Endometrial microvascular endothelial cells (primary cell): Measurements from ENCODE around the gene PRRX1. TPM values are rescaled to one million over a fixed set of nuclear protein-coding genes. Genes with fewer than 3 reads are reported as not detected.

Experiments
- in situ Hi-C: cut with HindIII; loops from 2 replicates; pipeline ENCODE4 v1.10.0; 2017; ENCODE audit warnings: low sequenced_read_pairs, low pct_unique_long_range_greater_than_20kb; ENCODE audit errors: inconsistent ontology term
- total RNA-seq: library from RNA; depleted of rRNA; stranded (reverse); fragments of >200 nt; gene quantifications from one replicate; pipeline ENCODE4 v1.2.3, GENCODE V29; 2015; ENCODE audit errors: inconsistent ontology term

The PRRX1 gene
- total RNA-seq, 1 donor from 2014 or later = not detected

- in situ Hi-C loops = no loop called here
Observed at GRCh38 chr1:170735366-170736263, 71.7 kb downstream of the PRRX1 start.

GRCh38 chr1:170739803-170740202 lies 75.9 kb downstream of the PRRX1 start:
- in situ Hi-C loops = no loop called here

GRCh38 chr1:170741678-170742077 lies 77.7 kb downstream of the PRRX1 start:
- in situ Hi-C loops = no loop called here

- in situ Hi-C loops = no loop called here
Observed at GRCh38 chr1:170742600-170742999, 78.7 kb downstream of the PRRX1 start.

- in situ Hi-C loops = no loop called here
Observed at GRCh38 chr1:170743083-170743482, 79.2 kb downstream of the PRRX1 start.

GRCh38 chr1:170749549-170749948 lies 85.6 kb downstream of the PRRX1 start:
- in situ Hi-C loops = no loop called here

GRCh38 chr1:170749959-170750358 lies 86.0 kb downstream of the PRRX1 start:
- in situ Hi-C loops = no loop called here

- in situ Hi-C loops = no loop called here
Observed at GRCh38 chr1:170755795-170756194, 91.9 kb downstream of the PRRX1 start.

GRCh38 chr1:170758992-170759391 lies 95.1 kb downstream of the PRRX1 start:
- in situ Hi-C loops = no loop called here

GRCh38 chr1:170765279-170765678 lies 101.3 kb downstream of the PRRX1 start:
- in situ Hi-C loops = no loop called here

GRCh38 chr1:170765712-170766330 lies 101.9 kb downstream of the PRRX1 start:
- in situ Hi-C loops = no loop called here

GRCh38 chr1:170768929-170769328 lies 105.0 kb downstream of the PRRX1 start:
- in situ Hi-C loops = no loop called here

GRCh38 chr1:170769691-170770090 lies 105.8 kb downstream of the PRRX1 start:
- in situ Hi-C loops = no loop called here

GRCh38 chr1:170770254-170770653 lies 106.3 kb downstream of the PRRX1 start:
- in situ Hi-C loops = no loop called here

GRCh38 chr1:170776252-170776651 lies 112.3 kb downstream of the PRRX1 start:
- in situ Hi-C loops = no loop called here

- in situ Hi-C loops = no loop called here
Observed at GRCh38 chr1:170776777-170777176, 112.8 kb downstream of the PRRX1 start.

Other genes with a start within 250 kb of the PRRX1 start
- gene GORAB, start 132.0 kb upstream of the PRRX1 start, total RNA-seq = 6.9 TPM